Activated effector memory CD4-positive, alpha-beta T cell treated with Interleukin-2 at 50 U/mL for 16 hours (primary cell): ENCODE measurements around the gene ZGPAT.
"Not testable (repeated sequence)": the region's sequence is repeated elsewhere in the genome, so short reads cannot be mapped to it uniquely, and the experiment has no call there.

Experiments
- DNase-seq: peaks from one replicate; pipeline ENCODE4 v3.0.0-alpha.2; 2020

Gene ZGPAT, protein sequence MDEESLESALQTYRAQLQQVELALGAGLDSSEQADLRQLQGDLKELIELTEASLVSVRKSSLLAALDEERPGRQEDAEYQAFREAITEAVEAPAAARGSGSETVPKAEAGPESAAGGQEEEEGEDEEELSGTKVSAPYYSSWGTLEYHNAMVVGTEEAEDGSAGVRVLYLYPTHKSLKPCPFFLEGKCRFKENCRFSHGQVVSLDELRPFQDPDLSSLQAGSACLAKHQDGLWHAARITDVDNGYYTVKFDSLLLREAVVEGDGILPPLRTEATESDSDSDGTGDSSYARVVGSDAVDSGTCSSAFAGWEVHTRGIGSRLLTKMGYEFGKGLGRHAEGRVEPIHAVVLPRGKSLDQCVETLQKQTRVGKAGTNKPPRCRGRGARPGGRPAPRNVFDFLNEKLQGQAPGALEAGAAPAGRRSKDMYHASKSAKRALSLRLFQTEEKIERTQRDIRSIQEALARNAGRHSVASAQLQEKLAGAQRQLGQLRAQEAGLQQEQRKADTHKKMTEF

GRCh38 chr20:63707558-63708300, at the start of gene ZGPAT, which contains the start of gene ARFRP1:
Gene ZGPAT (plus strand): TSS chr20:63708039. CDS start chr20:63708581, 542 bp downstream.
Gene ARFRP1 (minus strand): TSS chr20:63707976. CDS start chr20:63707091, 885 bp downstream.
- DNase-seq: peak; percentile 85

DNA sequence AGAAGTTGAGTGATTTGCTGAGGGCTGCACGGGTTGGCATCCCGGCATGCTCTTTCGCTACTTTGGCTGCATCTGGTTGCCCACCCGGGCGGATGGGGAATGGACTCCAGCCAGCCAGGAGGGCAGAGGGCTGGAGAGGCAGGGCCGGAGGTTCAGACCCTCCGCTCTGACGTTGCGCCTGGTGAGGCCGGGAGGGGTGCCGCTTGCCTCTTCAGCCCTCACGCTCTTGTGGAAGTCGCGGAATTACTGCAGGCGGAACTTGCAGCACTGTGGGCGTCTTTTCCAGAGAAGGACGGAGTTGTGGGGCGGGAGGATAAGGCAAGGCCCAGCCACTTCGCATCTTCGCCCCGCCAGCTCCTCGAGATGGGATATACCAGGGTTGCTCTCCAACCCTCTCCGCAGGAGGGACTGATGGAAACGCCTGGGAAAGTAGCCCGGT, 49.1 kb upstream of the ZGPAT start:
- no peak for DNase-seq

- DNase-seq: no peak
These were observed 48.5 kb upstream of the ZGPAT start for GRCh38 chr20:63659370-63659769.

DNA sequence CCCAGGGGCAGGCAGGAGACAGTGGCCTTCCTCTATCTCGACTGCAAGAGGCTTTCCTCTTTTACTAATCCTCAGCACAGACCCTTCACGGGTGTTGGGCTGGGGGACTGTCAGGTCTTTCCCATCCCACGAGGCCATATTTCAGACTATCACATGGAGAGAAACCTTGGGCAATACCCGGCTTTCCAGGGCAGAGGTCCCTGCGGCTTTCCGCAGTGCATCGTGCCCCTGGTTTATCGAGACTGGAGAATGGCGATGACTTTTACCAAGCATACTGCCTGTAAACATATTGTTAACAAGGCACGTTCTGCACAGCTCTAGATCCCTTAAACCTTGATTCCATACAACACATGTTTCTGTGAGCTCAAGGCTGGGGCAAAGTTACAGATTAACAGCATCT, 47.7 kb upstream of the ZGPAT start:
- DNase-seq: not testable (repeated sequence)

DNA sequence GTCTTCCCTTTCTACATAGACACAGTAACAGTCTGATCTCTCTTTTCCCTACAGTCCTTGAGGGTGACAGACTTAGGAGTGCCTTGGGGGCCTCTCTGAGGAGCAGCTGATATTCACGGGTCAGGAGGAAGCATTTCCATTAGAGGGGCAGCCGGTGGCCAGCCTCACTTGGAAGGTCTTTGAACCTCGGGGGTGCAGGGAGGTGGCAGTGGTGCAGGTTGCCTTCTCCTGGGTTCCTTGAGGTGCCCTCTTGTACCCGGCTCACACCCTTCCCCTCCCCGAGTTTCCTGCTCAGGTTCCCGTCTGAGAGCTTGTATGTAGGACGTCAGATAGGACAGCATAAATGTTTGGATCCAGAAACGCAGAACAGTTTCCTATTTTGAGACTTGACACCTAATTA, 47.2 kb upstream of the ZGPAT start:
- no peak for DNase-seq

GRCh38 chr20:63661108-63661507, 46.7 kb upstream of the ZGPAT start:
- DNase-seq: no peak

- DNase-seq: no peak
These were observed 45.7 kb upstream of the ZGPAT start for GRCh38 chr20:63661959-63662812.

- no peak for DNase-seq
These were observed 45.0 kb upstream of the ZGPAT start for GRCh38 chr20:63662813-63663189.

GRCh38 chr20:63663332-63664066, 44.3 kb upstream of the ZGPAT start:
- DNase-seq: no peak

DNA sequence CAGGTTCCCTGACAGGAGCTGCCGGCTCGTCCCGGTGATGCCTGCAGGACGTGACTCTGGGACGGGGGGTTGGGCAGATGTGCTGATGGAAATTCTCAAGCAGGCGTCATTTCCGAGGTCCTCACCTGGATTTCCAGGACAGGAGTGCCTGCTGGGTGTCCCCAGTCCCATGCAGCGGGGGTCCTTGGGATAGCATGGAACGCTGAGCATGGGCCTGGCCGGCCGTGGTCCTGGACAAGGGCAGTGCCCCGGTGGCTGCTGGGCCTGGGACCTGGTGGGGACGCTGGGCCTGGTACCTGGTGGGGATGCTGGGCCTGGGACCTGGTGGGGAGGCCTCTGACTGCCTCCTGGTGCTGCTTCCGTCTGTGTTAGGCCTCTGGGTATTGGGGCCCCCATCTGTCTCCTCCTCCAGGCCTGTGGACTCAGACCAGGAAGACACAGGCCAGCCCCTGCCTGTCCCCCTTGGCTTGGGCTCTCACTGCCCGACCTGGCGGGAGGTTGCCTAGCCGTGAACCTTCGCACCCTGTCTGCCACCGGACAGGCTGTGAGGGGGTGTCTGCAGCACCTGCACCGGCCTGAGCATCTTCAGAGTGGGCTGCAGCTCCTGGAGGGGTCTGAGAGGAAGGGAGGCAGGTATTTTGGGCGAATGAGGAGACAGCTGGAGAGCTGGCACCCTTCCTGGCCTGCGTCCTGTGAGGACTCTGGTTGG, 43.5 kb upstream of the ZGPAT start:
- no peak for DNase-seq

DNA sequence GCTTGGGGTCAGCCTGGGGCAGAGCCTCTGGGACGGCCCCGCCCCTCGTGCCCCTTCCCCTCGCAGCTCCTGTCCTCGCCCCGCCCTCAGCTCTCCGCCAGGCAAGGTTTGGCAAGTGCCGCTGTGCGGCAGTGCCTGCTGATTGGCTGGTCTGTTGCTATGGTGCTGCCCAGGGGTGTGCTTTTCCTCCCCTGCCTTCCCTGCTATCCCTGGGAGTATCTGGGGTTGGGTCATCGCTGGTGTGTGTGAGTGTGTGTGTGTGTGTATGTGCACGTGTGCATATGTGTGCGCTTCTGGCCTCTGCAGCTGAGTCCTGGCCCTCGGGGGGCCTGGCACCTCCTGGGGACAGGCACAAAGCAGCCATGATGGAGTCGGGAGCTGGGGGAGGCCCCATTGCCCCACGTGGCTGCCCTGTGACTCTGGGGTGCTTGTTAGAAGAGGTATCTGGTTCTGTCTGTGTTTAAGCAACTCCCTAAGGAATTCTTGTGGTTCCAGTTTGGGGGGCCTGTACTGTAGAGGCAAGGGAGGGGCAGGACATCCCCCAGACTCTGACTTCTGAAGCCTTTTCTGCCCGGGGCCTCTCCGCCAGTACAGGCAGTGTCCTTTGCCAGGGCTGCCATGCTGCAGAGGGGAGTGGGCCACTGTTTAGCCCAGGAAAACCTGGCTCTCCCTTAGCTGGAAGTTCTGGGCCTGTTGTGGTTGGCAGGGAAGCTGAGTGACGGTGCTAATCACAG, 42.8 kb upstream of the ZGPAT start:
- no peak for DNase-seq

GRCh38 chr20:63665708-63666107, 42.1 kb upstream of the ZGPAT start:
- no peak for DNase-seq

GRCh38 chr20:63667858-63668257, 40.0 kb upstream of the ZGPAT start:
- no peak for DNase-seq

DNA sequence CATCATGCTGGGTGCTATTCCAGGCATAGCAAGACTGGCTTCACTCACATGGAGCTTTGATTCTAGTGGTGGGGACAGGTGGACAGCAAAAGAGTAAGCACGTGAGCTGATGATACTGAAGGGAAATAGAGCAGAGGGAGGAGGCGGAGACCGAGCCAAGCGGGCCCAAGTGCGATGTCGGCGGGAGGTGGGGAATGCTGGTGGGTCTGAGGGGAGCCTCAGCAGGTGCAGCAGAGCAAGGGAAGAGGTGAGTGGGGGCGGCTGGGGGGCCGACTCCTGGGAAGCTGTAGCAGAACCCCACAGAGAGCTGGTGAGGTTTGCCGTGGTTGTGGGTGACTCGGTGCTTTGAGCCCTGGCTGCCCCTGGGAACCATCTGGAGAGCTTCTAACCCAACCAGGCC, 39.5 kb upstream of the ZGPAT start:
- no peak for DNase-seq

- not testable (repeated sequence) for DNase-seq
These were observed 36.1 kb upstream of the ZGPAT start for GRCh38 chr20:63671695-63672094.

DNA sequence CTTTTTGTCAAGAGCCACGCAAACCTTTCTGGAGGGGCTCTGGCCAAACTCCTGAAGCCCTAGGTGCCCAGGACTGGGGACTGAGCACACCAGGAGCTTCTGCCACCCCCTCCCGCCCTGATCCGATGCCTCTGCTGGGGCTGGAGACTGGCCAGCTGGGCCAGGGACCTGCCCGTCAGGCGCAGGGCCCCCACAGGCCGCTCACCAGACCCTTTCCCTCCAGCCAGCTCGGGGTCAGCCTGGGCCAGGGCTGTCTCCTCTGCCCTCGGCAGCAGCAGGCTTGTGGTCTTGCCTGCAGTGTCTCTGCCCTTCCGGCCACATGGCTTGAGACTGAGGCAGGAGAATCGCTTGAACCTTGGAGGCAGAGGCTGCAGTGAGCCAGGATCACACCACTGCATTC, 35.2 kb upstream of the ZGPAT start:
- DNase-seq: no peak

- no peak for DNase-seq
These were observed 33.9 kb upstream of the ZGPAT start for GRCh38 chr20:63673951-63674350.

- no peak for DNase-seq
These were observed 32.0 kb upstream of the ZGPAT start for GRCh38 chr20:63675681-63676368.

DNA sequence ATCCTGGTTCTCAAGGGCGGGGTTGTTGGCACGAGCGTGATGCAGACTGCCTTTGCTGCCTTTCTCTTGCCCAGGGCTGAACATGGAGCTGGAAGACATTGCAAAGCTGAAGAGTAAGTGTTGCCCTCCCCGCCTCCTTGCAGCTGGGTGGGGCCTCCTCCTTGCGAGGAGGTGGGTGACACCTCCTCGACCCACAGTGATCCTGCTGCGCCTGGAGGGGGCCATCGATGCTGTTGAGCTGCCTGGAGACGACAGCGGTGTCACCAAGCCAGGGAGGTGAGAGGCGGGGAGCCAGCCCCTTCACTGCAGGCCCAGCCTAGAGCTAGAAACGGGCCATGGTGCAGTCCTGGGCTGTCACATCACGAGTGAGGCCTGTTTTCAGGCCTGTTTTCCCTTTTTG, 29.8 kb upstream of the ZGPAT start:
- no peak for DNase-seq
